ENCODE results near the gene NVL.

DNA sequence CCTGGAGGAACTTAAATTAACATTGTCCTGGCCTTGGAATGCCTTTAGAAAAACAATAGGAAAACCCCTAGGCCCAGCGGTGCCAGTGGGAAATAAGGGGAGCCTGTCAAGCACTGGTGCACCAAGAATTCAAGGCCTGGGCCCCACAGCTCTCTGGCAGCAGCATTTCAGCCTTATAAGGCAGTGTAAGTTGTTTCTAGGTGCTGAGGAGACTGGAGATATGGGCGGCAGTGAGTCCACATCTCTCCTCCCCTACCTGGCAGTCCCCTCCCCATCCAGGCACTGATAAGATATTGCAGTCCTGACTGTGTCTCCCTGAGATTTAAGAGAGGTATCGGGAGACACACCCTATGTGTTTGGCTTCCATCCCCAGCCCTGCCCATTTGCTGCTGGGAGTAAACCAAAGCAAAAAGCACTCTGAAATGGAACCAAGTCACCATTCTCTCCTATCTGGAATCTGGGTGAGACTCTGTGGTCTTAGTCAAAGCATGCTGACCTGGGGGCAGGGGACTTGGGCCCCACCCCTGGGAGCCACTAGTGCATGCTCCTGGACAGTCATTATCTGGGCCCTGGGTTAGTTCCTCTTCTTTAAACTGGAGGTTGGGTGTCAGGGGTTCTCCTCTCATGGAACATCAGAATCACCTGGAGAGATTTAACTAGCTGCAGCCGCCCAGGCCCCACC lies 116.4 kb downstream of the NVL start:
- TF ChIP-seq, protein P1, sequence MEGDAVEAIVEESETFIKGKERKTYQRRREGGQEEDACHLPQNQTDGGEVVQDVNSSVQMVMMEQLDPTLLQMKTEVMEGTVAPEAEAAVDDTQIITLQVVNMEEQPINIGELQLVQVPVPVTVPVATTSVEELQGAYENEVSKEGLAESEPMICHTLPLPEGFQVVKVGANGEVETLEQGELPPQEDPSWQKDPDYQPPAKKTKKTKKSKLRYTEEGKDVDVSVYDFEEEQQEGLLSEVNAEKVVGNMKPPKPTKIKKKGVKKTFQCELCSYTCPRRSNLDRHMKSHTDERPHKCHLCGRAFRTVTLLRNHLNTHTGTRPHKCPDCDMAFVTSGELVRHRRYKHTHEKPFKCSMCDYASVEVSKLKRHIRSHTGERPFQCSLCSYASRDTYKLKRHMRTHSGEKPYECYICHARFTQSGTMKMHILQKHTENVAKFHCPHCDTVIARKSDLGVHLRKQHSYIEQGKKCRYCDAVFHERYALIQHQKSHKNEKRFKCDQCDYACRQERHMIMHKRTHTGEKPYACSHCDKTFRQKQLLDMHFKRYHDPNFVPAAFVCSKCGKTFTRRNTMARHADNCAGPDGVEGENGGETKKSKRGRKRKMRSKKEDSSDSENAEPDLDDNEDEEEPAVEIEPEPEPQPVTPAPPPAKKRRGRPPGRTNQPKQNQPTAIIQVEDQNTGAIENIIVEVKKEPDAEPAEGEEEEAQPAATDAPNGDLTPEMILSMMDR (IDR thresholded peaks at IDR 0.05; ENCODE audit: borderline replicate concordance, extremely low read depth, low read length, poor library complexity, severe bottlenecking) = no peak
- no peak for TF ChIP-seq EZH2 (IDR thresholded peaks at IDR 0.05; ENCODE audit: borderline replicate concordance, low read depth, low read length, severe bottlenecking)

Measured in DND-41 (cell line).